ENCODE data around the gene GTF2IRD1. TPM values are rescaled to one million over a fixed set of nuclear protein-coding genes. Genes with fewer than 3 reads are reported as not detected.
A peak's percentile ranks its signal among the peaks of the same experiment; 100 is the strongest.
"Not testable (repeated sequence)": the region's sequence is repeated elsewhere in the genome, so short reads cannot be mapped to it uniquely, and the experiment has no call there.

GTF2IRD1 gene
- total RNA-seq, 1 donor from 2014 or later, result 29.2 TPM

DNA sequence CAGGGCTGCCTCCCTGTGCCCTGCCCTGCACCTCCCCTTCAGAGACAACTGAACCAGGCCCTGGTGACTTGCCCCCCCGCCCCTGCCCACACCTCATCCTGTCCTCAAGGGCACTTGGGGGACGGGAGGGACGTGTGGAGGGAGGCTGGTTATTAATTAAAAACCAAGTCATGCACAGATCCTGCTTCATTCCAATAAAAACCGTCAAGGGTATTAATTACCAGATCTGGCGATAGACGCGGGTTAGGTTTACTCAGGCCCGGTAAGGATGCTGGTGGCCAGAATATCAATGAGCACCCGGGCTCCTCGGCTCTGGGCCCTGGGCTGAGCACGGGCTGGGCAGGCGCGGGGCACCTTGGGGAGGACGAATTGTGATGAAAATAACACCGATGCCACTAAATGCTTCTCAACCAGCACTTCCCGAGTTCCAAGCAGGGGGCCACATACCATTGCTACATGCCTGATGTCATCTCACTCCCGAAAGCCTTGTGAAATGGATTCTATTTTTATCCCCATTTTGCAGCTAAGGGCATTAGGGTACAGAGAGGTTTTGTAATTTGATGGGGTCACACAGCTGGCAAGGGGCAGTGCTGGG is 24.5 kb upstream of the GTF2IRD1 start:
- peak; percentile 78 for DNase-seq (ENCODE audit: low read depth)

DNA sequence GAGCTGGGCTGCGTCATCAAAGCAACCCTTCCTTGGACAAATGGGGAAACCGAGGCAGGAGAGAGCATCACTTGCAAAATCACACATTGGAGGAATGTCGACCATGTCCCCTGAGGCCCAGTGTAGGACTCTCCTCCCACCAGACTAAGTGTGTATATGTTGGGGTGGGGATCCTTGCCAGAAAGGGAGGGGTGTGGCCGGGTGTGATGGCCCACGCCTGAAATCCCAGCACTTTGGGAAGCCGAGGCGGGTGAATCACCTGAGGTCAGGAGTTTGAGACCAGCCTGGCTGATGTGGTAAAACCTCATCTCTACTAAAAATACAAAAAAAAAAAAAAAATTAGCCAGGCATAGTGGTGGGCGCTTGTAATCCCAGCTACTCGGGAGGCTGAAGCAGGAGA is 23.3 kb upstream of the GTF2IRD1 start:
- not testable (repeated sequence) for DNase-seq (ENCODE audit: low read depth)

DNA sequence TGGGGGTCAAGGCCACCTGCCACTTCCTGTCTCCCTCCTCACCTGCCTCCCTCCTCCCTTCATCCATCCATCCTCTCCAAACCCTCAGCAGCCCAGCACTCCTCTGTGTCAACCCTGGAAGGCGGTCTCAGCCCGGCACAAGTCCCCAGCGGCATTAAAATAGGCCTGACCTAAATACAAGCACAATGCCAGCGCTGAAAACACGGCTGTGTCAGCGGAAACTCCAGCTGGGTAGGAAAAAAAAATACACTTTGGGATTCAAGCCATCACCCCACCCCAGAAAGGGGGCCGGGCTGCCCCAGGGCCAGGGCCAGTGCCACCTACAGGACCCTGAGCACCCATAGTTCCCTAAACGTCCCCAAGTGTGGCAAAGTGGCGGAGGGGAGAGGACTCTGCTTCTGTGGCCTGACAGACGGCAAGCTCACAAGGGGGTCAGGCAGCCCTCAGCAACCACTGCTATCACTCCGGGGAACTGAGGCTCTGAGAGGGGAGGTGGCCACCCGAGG is 22.7 kb upstream of the GTF2IRD1 start:
- no peak for DNase-seq (ENCODE audit: low read depth)

DNA sequence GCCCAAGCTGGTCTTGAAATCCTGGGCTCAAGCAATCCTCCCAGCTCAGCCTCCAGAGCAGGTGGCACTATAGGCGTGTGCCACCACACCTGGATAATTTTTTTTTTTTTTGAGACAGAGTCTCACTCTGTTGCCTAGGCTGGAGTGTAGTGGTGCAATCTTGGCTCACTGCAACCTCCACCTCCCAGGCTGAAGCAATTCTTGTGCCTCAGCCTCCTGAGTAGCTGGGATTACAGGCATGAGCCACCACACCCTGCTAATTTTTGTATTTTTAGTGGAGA is 16.5 kb upstream of the GTF2IRD1 start:
- DNase-seq (ENCODE audit: low read depth), result not testable (repeated sequence)

DNA sequence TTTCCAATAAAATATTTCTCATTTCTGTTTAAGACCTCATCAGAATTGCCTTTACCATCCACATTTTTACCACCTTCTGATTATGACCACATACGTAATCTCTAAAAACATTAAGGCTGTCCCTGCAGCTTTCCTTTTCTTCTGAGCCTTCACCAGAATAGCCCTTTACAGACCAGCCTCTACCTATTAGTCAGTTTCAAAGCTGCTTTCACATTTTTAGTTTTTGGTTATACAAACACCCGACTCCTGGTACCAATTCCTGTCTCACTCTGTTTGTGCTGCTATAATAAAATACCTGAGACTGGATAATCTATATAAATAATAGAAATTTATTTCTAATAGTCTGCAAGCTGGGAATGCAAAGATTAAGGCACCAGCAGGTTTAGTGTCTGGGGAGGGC is 15.4 kb upstream of the GTF2IRD1 start:
- no peak for DNase-seq (ENCODE audit: low read depth)

DNA sequence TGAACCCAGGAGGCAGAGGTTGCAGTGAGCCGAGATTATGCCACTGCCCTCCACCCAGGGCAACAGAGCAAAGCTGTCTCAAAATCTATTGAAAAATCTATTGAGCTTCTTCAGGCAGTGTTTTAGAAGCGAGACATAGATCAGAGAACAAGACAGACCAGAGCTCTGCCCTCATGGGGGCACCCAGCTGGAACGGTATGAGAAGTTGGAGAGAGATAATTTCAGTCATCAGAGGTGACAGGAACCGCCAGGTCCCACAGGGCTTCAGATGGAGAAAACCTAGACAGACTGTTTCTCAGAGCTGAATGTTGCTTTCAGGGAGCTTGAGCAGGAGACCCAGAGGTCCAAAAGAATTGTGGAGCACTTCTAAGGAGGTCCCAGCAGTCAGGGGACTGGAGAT is 14.2 kb upstream of the GTF2IRD1 start:
- no peak for DNase-seq (ENCODE audit: low read depth)

DNA sequence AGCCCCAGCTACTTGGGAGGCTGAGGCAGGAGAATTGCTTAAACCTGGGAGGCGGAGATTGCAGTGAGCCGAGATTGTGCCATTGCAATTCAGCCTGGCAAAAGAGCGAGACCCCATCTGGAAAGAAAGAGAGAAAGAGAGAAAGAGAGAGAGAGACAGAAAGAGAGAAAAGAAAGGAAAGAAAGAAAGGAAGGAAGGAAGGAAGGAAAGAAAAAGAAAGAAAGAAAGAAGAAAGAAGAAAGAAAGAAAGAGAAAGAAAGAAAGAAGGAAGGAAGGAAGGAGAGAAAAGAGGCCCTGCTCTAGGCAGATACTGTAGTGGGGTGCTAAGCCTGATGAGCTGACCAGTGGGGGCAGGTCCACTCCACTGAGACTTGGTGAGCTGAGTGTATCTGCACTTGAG is 13.6 kb upstream of the GTF2IRD1 start:
- DNase-seq (ENCODE audit: low read depth), result not testable (repeated sequence)

DNA sequence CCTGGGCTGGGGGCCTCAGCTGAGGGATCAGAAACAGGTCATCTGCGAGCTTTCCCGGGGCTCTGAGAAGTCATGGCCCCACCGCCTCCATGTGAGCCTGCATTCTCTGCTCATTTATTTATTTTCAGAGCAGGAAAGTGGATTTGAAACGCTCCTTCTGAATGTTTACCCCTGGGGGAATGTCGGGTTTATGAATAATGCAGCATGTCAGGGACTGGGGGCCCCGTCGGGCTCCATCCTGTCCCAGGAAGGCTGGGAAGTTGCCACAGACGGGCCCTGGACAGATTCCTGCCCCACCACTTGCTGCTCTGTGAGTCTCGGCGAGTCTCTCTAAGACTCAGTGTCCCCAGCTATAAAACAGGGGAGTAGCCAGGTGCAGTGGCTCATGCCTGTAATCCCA is 11.9 kb upstream of the GTF2IRD1 start:
- no peak for DNase-seq (ENCODE audit: low read depth)

DNA sequence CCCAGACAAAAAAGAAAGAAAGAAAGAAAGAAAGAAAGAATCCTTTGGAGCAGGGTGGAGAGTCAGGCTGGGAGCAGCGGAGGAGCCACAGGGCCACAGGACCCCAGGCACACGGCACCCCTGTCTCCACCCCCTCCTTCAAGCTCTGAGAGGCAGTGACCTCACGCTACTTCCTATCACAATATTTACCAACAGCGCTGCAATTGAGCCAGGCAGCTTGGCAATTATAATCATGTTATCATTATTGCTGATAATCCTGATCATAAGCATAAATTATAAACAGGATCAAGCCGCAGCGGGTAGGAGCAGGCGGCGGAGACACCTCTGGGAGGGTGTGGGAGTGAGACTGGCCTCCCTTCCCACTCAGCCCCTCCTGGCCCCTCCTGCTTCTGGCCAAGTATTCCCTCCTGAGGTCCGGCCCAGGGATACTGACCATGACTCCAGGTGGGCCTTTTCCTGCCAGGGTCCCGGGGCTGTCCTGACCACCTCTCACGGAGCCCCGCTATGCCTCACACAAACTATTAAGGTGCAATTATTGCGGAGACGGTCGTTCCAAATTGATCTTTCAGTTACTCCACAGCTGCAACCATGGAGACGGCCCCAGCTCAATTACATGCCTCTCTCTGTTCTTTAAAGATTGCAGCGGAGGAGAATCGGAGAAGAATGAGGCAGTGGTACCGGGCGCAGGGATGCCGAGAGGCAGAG is 10.0 kb upstream of the GTF2IRD1 start:
- DNase-seq (ENCODE audit: low read depth), result no peak

DNA sequence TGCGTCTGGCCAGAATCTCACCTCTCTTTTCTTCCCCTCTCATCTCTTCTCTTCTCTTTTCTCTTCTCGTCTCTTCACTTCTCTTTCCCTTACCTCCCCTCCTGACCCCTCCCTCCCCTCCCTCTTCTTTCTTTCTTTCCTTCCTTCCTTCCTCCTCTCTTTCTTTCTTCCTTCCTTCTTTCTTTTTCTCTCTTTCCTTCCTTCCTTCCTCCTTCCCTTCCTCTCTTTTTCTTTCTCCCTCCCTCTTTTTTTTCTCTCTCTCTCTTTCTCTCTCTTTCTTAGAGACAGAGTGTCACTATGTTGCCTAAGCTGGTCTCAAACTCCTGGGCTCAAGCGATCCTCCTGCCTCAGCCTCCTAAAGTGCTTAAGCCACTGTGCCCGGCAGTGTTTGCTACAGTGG is 4.6 kb upstream of the GTF2IRD1 start:
- DNase-seq (ENCODE audit: low read depth), result no peak

DNA sequence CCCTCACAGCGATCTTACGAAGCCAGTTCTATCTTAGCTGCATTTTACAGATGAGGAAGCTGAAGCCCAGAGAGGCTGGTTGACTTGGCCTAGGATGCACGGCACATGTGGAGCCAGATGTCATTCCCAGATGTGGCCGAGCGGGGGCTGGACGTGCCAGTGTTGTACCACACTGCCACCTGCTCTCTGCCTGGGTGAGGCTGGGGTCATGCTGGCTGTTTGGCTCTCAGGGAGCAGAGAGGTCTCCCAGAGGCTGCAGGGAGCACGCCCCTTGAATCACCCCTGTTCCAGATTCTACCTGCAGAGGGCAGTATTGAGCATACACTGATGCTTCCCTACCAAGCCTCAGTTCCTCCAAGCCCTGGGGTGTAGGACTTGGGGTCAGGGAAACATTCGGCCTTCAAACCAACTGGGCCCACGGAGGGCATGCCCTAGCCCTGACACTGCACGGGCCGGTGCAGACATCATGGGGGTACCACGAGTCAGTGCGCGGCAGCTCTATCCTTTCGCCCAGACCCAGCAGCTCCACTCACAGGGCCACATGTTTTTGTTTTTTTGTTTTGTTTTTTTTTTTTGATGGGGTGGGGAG is 3.8 kb upstream of the GTF2IRD1 start:
- DNase-seq (ENCODE audit: low read depth), result peak; percentile 77

DNA sequence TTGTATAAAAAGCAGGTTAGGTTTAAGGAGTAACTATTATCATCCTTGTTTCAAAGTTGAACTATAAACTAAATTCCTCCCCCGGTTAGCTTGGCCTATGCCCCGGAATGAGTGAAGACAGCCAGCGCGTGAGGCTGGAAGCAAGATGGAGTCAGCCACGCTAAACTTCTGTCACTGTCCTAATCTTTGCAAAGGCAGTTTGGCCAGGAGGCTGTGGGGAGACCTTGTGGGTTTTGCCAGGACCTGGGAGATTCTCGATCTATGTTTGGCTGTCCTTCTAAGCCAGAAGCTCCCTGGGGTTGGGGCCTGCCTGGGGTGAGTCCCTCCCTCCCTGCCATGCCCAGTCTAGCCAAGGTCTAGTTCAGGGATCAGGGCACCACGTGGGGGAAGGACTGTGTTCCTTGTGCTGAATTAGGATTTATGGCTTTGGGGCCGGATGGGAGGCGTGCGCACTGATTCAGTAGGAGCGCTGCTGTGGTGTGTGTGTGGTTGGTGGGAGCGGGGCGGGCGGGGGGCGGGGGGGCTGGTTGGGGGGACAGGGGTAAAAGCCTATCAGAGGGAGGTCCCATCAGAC is 871 bp upstream of the GTF2IRD1 start:
- peak; percentile 69 for DNase-seq (ENCODE audit: low read depth)

DNA sequence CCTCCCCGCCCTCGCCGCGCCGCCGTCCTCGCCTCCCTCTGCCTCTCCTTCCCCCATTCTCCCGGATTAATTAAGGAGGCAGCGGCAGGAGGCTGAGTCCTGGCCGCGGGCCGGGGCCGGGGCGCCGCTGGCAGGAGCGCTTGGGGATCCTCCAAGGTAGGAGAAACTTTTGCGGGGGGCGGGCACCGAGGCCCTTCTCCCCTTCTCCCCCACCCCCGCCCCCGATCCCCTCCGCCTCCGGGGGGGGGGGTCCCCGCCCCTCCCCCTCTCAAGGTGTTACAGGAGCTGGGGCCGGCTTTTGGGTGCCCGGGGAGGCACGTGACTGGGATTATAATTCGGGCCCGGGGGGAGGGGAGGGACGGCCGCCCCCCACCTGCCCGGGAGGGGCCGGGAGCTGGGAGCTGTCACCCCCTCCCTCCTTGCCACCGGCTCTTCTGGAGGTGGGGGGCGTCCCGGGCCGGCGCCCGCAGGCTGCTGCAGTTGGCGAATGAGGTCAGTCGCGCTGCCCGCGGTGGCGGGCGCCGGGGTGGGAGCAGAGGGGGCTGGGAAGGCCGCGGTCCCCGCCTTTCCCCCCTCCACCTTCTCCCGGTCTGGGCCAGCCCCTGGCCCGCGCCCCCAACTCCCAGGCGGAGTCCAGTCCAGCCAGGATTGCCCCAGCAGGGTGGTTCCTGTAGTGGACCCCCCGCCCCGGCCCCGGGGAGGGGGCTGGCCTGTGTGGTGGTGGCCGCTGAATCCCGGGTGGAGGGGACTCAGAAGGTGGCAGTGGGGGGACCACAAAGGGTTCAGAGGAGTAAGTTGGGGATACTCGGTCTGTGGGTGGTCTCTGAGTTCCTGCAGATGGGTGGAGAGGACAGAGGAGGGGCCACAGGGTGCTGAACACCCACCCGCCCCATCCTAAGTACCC is 567 bp downstream of the GTF2IRD1 start:
- DNase-seq (ENCODE audit: low read depth), result peak; percentile 62

DNA sequence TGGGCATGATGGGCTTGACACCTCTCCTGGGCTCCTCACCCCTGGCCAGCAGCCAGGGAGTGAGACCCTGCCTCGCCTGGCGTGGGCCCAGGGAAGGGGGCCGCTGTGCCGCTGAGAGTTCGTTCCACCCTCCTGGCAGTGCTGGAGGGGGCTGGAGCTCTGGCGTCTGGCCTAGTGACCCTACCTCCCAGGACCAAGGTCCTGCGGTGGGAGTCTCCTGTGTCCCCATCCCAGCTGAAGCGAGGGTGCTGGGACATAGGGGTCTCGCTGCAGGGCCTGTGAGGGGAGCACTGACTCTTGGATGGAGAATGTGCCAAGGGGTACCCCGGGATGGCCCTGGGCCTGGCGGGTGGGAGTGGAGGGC is 1.2 kb downstream of the GTF2IRD1 start:
- DNase-seq (ENCODE audit: low read depth), result no peak

DNA sequence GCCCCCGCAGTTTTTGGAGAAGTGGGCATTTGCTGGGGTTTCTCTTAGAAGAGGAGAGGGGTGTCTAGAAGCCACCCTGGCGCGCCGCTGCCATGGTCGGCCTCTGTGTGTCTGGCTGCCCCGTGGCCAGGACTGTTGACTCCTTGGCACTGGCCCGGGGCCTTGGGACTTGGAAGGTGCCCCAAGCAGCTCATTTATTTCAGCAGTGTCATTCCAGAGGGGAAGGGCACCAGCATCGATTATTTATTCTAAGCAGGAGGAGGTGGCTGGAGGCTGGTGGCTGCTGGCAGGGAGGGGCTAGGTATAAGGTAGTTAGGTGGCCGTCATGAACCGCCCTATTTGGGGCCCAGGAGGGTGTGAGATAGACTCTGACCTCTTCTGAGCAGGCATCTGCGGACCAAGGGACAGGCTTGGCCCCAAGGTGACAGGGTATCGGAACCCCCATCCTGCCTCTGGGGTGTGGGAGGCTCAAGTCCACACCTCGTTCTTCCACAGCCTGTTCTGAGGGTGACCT is 1.6 kb downstream of the GTF2IRD1 start:
- no peak for DNase-seq (ENCODE audit: low read depth)

DNA sequence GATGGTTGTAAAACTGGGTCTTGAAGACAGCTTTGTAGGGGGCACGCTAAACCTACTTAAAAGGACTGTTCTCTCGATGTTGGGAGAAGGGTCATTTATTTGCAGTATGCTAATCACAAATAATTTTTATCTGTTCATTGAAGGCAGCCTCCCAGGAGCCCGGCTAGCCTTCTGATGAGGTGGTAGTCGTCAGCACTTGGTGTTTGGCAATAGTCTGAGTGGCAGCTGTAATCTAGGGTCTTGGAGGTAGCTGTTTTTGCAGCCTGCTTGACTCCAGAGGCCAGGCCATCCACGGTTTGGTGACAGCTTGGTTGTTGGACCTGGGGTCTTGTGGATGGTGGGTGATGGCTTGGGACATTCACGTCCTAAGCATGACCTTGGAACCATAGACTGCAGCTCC is 2.2 kb downstream of the GTF2IRD1 start:
- no peak for DNase-seq (ENCODE audit: low read depth)

DNA sequence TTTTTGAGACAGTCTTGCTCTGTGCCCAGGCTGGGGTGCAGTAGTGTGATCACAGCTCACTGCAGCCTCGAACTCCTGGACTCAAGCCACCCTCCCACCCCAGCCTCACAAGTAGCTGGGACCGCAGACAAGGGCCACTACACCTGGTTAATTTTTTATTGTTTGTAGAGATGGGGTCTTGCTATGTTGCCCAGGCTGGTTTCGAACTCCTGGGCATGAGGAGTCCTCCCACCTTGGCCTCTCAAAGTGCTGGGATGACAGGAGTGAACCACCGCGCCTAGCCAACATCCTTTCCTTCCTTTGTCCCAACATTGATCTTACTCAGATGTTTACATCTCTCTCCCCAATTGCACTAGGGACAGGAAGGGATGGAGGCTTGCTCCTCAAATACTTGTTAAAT is 3.3 kb downstream of the GTF2IRD1 start:
- no peak for DNase-seq (ENCODE audit: low read depth)

DNA sequence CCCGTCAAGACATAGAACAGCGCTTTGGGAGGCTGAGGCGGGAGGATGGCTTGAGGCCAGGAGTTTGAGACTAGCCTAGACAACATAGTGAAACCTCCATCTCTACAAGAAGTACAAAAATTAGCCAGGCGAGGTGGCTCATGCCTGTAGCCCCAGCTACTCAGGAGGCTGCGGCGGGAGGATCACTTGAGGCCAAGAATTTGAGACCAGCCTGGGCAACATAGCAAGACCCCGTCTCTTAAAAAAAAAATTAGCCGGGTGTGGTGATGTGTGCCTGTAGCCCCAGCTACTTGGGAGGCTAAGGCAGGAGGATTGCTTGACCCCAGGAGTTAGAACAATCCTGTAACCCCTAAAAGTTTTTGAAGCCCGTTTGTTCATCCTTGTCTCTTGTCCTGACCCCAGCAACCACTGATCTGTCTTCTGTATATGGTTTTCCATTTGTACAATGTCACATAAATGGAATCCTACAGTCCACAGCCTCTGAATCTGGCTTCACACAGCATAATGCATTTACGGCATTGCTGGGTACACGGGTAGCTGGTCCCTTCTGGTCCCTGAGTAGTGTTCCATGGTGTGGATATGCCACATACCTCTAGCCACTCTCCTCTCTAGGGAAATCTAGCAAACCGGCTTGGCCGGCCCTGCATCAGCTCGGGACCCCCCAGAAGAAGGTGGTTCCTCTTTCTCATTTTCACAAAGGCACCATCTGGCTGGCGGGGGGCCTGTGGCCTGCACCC is 8.4 kb downstream of the GTF2IRD1 start:
- DNase-seq (ENCODE audit: low read depth), result no peak

DNA sequence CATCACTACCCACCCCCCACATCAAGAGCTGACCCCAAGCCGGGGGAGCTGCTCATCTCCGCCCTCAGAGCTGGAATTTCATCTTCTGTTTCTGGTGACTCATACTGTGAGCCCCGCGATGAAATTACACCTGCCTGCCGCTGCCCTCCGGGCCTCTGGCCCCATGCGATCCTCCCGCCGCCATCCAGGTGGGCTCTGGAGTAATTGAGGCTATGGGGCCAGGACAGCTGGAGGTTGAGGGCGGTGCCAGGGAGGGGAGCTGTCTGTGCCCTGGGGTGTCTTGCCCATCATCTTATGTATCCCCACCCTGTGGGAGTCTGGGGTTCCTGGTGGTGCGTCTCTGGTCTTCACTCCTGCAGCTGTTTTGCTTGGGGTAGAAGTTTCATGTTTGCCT is 9.0 kb downstream of the GTF2IRD1 start:
- no peak for DNase-seq (ENCODE audit: low read depth)

Measured in myocyte (in vitro differentiated cells).